PC-3 (cell line): Measurements from ENCODE around the gene GCHFR.

Experiments
- CTCF ChIP-seq: fragments of 300-600 bp; sonication (generic); conservative IDR thresholded peaks from 2 replicates; pipeline ENCODE4 v1.5.1; 2017; ENCODE audit warnings: antibody characterized with exemption, low read depth, mild to moderate bottlenecking, low read length
- EZH2 ChIP-seq: fragments of 300-600 bp; sonication (generic); IDR thresholded peaks from one replicate; pipeline ENCODE4 v1.6.1; 2017; ENCODE audit warnings: antibody characterized with exemption, mild to moderate bottlenecking, low read length; ENCODE audit not compliant: unreplicated experiment
- EZH2phosphoT487 ChIP-seq: fragments of 300-600 bp; sonication (generic); IDR thresholded peaks from 2 replicates; pipeline ENCODE4 v1.6.1; 2018; ENCODE audit warnings: mild to moderate bottlenecking, antibody characterized with exemption, low read length, borderline replicate concordance

- no peak for TF ChIP-seq CTCF
- TF ChIP-seq EZH2phosphoT487 = no peak
- TF ChIP-seq EZH2 = no peak
These were observed 39.9 kb upstream of the GCHFR start for GRCh38 chr15:40723919-40724318.
